ENCODE results near the gene CCS.

DNA sequence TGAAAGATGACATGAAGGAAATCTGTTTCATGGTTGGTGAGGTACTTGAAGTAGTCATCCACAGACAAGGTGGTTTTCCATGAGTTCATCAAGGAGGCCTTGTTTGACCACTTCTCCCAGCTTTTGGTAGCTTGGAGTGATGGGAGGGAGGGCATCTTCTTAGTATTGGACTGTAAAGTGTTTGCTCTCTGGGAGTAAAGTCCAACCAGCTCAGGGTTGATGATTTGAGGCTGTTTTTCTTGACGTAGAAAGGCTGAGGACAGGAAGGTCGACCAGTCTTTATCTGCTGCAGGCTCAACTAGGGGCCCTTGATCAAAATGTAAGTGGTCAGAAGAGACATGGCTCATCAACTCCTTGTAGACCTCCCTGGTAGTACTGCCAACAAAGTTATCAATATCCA lies 1.8 kb upstream of the CCS start:
- TF ChIP-seq CTCF (IDR thresholded peaks at IDR 0.05): no peak
- no peak for TF ChIP-seq POLR2A (IDR thresholded peaks at IDR 0.05)

Measured in Peyer's patch (tissue), 4 donors.